ENCODE measurements around the gene SLC28A2. TPM values are rescaled to one million over a fixed set of nuclear protein-coding genes. Genes with fewer than 3 reads are reported as not detected.
A peak's percentile ranks its signal among the peaks of the same experiment; 100 is the strongest.
"Not testable (repeated sequence)": the region's sequence is repeated elsewhere in the genome, so short reads cannot be mapped to it uniquely, and the experiment has no call there.

The SLC28A2 gene
- total and polyA plus RNA-seq, 12 donors: under 0.01 to 0.37 (median 0.10) TPM; not detected in 6

- no peak overlapping the region for H3K27ac ChIP-seq
- intact Hi-C loops (cut with DNase I): loop anchor here in 1 of 2 donors (10.0 kb wide), 1 partner anchor 90 kb away; no protein-coding TSS in a partner anchor
- no peaks in the 10 kb centered on the region for H3K27me3 ChIP-seq
- no peak for DNase-seq
- no peak overlapping the region for H3K4me3 ChIP-seq
- peaks cover 5 to 6% of the 10 kb centered on the region in 2 donors for H3K4me1 ChIP-seq (replicated peaks in 1 of 2)
- H3K36me3 ChIP-seq (replicated peaks in 1 of 2): no peaks in the 10 kb centered on the region
- TF ChIP-seq POLR2A (IDR thresholded peaks at IDR 0.05) (no peak), CTCF (IDR thresholded peaks at IDR 0.05) (no peak)
- H3K9me3 ChIP-seq (replicated peaks in 1 of 3): no peaks in the 10 kb centered on the region
- WGBS, 4 donors: 68 to 78% (median 72%) methylated on average over 3 of the region's 3 CpGs
These were observed 52.7 kb downstream of the SLC28A2 start for GRCh38 chr15:45304711-45305110.

GRCh38 chr15:45306105-45306504 lies 54.1 kb downstream of the SLC28A2 start:
- no peak overlapping the region for H3K27ac ChIP-seq
- H3K36me3 ChIP-seq (replicated peaks in 1 of 2): no peaks in the 10 kb centered on the region
- intact Hi-C loops (cut with DNase I): loop anchor here in 1 of 2 donors (10.0 kb wide), 1 partner anchor 89 kb away; no protein-coding TSS in a partner anchor
- no peak overlapping the region for H3K4me3 ChIP-seq
- peaks cover 5 to 6% of the 10 kb centered on the region in 2 donors for H3K4me1 ChIP-seq (replicated peaks in 1 of 2)
- no peak for DNase-seq
- H3K9me3 ChIP-seq (replicated peaks in 1 of 3): no peaks in the 10 kb centered on the region
- no peaks in the 10 kb centered on the region for H3K27me3 ChIP-seq
- TF ChIP-seq CTCF (IDR thresholded peaks at IDR 0.05) (no peak), POLR2A (IDR thresholded peaks at IDR 0.05) (no peak)
- WGBS, 4 donors: 66 to 77% (median 75%) methylated on average over 4 of the region's 4 CpGs

GRCh38 chr15:45307230-45307924 lies 55.3 kb downstream of the SLC28A2 start:
- peak overlapping the region in 1 of 5 donors; percentile 59 for H3K27ac ChIP-seq
- no peaks in the 10 kb centered on the region for H3K9me3 ChIP-seq (replicated peaks in 1 of 3)
- peak overlapping the region in 1 of 4 donors; percentile 30 for H3K4me3 ChIP-seq
- peaks cover 5 to 6% of the 10 kb centered on the region in 2 donors for H3K4me1 ChIP-seq (replicated peaks in 1 of 2)
- intact Hi-C loops (cut with DNase I): loop anchor here in 1 of 2 donors (10.0 kb wide), 1 partner anchor 87 kb away; no protein-coding TSS in a partner anchor
- 32 to 36% (median 35%) methylated on average over 5 of the region's 5 CpGs for WGBS, 4 donors
- peak in 3 of 7 donors; percentile 18 to 36 (median 32) for DNase-seq
- no peak for TF ChIP-seq POLR2A (IDR thresholded peaks at IDR 0.05)
- TF ChIP-seq CTCF (IDR thresholded peaks at IDR 0.05): peak; percentile 45 to 79 (median 68)
- no peaks in the 10 kb centered on the region for H3K27me3 ChIP-seq
- no peaks in the 10 kb centered on the region for H3K36me3 ChIP-seq (replicated peaks in 1 of 2)

GRCh38 chr15:45314117-45314516 lies 62.1 kb downstream of the SLC28A2 start:
- 70 to 97% (median 88%) methylated on average over 2 to 31 of the region's 31 CpGs for WGBS, 4 donors
- DNase-seq; H3K4me1 ChIP-seq (replicated peaks in 1 of 2); H3K9me3 ChIP-seq (replicated peaks in 1 of 3); H3K27ac ChIP-seq; H3K27me3 ChIP-seq; H3K36me3 ChIP-seq (replicated peaks in 1 of 2); H3K4me3 ChIP-seq: not testable (repeated sequence)
- intact Hi-C loops (cut with DNase I): loop anchor here in 1 of 2 donors (10.0 kb wide), 1 partner anchor 81 kb away; no protein-coding TSS in a partner anchor
